HepG2 (cell line): ENCODE measurements around the gene PLEKHA6.

ENCODE experiments used
- ATAD3A ChIP-seq: sonication (generic); formaldehyde crosslinking; IDR thresholded peaks from 2 replicates; pipeline ENCODE4 v1.4.0; 2020; ENCODE audit warnings: missing genetic modification reagents
- CTCF ChIP-seq: sonication (generic); formaldehyde crosslinking; IDR thresholded peaks from 2 replicates; pipeline ENCODE4 v1.5.0; 2020; ENCODE audit warnings: mild to moderate bottlenecking, missing genetic modification reagents, moderate library complexity
- DNMT1 ChIP-seq: sonication (generic); formaldehyde crosslinking; IDR thresholded peaks from 2 replicates; pipeline ENCODE4 v1.5.1; 2020; ENCODE audit warnings: mild to moderate bottlenecking, missing genetic modification reagents
- FOSL1 ChIP-seq: sonication (generic); formaldehyde crosslinking; IDR thresholded peaks from 2 replicates; pipeline ENCODE4 v1.9.0; 2021; ENCODE audit warnings: missing genetic modification reagents, borderline replicate concordance
- JUNB ChIP-seq: sonication (generic); formaldehyde crosslinking; IDR thresholded peaks from 2 replicates; pipeline ENCODE4 v1.8.0; 2022; ENCODE audit warnings: missing genetic modification reagents, mild to moderate bottlenecking, borderline replicate concordance
- POLR2A ChIP-seq, 2 experiments: IDR thresholded peaks; 2 replicates each; pipeline ENCODE4 v1.6.1; 2011; ENCODE audit warnings: low read depth in 2 of 2, low read length in 2 of 2, mild to moderate bottlenecking in 1 of 2, moderate library complexity in 1 of 2; ENCODE audit not compliant: insufficient read depth in 1 of 2
- TOE1 ChIP-seq: sonication (generic); formaldehyde crosslinking; IDR thresholded peaks from 2 replicates; pipeline ENCODE4 v1.4.0; 2020; ENCODE audit warnings: mild to moderate bottlenecking, missing genetic modification reagents
- TRIM22 ChIP-seq: fragments of 450-650 bp; IDR thresholded peaks from 2 replicates; pipeline ENCODE4 v1.6.1; 2017
- ZBTB21 ChIP-seq: sonication (generic); formaldehyde crosslinking; IDR thresholded peaks from 2 replicates; pipeline ENCODE4 v1.4.0; 2020; ENCODE audit warnings: missing genetic modification reagents
- ZUFSP ChIP-seq: sonication (generic); formaldehyde crosslinking; IDR thresholded peaks from 2 replicates; pipeline ENCODE4 v1.9.0; 2021; ENCODE audit warnings: missing genetic modification reagents, mild to moderate bottlenecking, borderline replicate concordance
- TF ChIP-seq, protein P1 (sequence below): sonication (generic); formaldehyde crosslinking; conservative IDR thresholded peaks from 2 replicates; pipeline ENCODE4 v1.8.0; 2022; ENCODE audit warnings: missing genetic modification reagents
- TF ChIP-seq, protein P2 (sequence below): IDR thresholded peaks from 2 replicates; pipeline ENCODE4 v1.6.1; 2012; ENCODE audit warnings: inconsistent platforms
- TF ChIP-seq, protein P3 (sequence below): sonication (generic); formaldehyde crosslinking; IDR thresholded peaks from 2 replicates; pipeline ENCODE4 v1.4.0; 2020; ENCODE audit warnings: low read depth, mild to moderate bottlenecking, missing genetic modification reagents

DNA sequence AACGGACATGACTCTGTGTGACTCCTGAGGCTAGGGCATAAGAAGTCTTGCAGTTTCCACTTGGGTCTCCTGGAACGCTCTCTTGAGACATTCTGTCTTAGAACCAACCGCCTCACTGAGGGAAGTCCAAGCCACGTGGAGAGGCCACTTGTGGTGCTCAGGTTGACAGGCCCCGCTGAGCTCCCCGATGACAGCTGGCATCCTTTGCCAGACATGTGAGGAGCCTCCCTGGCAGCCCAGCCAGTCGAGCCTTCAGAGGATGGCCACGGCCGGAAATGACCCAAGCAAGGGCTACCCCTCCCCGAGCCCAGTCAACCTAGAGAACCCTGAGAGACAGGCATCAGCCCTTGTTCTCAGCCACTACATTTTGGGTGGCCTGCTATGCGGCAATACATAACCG lies 20.7 kb downstream of the PLEKHA6 start:
- TF ChIP-seq, protein P1, sequence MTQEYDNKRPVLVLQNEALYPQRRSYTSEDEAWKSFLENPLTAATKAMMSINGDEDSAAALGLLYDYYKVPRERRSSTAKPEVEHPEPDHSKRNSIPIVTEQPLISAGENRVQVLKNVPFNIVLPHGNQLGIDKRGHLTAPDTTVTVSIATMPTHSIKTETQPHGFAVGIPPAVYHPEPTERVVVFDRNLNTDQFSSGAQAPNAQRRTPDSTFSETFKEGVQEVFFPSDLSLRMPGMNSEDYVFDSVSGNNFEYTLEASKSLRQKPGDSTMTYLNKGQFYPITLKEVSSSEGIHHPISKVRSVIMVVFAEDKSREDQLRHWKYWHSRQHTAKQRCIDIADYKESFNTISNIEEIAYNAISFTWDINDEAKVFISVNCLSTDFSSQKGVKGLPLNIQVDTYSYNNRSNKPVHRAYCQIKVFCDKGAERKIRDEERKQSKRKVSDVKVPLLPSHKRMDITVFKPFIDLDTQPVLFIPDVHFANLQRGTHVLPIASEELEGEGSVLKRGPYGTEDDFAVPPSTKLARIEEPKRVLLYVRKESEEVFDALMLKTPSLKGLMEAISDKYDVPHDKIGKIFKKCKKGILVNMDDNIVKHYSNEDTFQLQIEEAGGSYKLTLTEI (CRISPR knock-in tag) = no peak
- TF ChIP-seq, protein P2, sequence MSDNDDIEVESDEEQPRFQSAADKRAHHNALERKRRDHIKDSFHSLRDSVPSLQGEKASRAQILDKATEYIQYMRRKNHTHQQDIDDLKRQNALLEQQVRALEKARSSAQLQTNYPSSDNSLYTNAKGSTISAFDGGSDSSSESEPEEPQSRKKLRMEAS = no peak
- no peak for TF ChIP-seq CTCF (CRISPR knock-in tag)
- TF ChIP-seq TOE1 (CRISPR knock-in tag) = no peak
- TF ChIP-seq, protein P3, sequence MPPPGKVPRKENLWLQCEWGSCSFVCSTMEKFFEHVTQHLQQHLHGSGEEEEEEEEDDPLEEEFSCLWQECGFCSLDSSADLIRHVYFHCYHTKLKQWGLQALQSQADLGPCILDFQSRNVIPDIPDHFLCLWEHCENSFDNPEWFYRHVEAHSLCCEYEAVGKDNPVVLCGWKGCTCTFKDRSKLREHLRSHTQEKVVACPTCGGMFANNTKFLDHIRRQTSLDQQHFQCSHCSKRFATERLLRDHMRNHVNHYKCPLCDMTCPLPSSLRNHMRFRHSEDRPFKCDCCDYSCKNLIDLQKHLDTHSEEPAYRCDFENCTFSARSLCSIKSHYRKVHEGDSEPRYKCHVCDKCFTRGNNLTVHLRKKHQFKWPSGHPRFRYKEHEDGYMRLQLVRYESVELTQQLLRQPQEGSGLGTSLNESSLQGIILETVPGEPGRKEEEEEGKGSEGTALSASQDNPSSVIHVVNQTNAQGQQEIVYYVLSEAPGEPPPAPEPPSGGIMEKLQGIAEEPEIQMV = no peak
- no peak for TF ChIP-seq TRIM22
- no peak for TF ChIP-seq ZUFSP (CRISPR knock-in tag)
- no peak for TF ChIP-seq JUNB (CRISPR knock-in tag)
- no peak for TF ChIP-seq POLR2A (IDR thresholded peaks at IDR 0.05; ENCODE audit: insufficient read depth in 1 of 2, low read depth in 2 of 2, low read length in 2 of 2)
- TF ChIP-seq ZBTB21 (CRISPR knock-in tag) = no peak
- TF ChIP-seq DNMT1 (CRISPR knock-in tag) = no peak
- no peak for TF ChIP-seq ATAD3A (CRISPR knock-in tag)
- TF ChIP-seq FOSL1 (CRISPR knock-in tag) = no peak
